Upper lobe of left lung (tissue), 6 donors: ENCODE results near the gene ADSS1. TPM values are rescaled to one million over a fixed set of nuclear protein-coding genes. Genes with fewer than 3 reads are reported as not detected.

Experiments used
- ATAC-seq, 2 donors: fragments of 200-7000 bp; cut with Tn5 transposase; one replicate each; pipeline ENCODE4 v1.9.1; 2022; ENCODE audit warnings: mild to moderate bottlenecking in 2 of 2, moderate library complexity in 2 of 2; ENCODE audit not compliant: low FRiP score in 2 of 2
- DNase-seq, 2 donors: peaks; one replicate each; pipeline ENCODE4 v3.0.0-alpha.2; 2019 to 2020
- H3K27ac ChIP-seq, 4 donors: fragments of 200-600 bp; sonication (generic); one replicate each; pipeline ENCODE4 v1.5.1; 2016 to 2019
- H3K27me3 ChIP-seq, 4 donors: fragments of 200-600 bp; sonication (generic); one replicate each; pipeline ENCODE4 v1.5.1; 2017 to 2019
- H3K36me3 ChIP-seq, 4 donors: fragments of 200-600 bp; sonication (generic); one replicate each; pipeline ENCODE4 v1.5.1; 2016 to 2019
- H3K4me1 ChIP-seq, 4 donors: fragments of 200-600 bp; sonication (generic); one replicate each; pipeline ENCODE4 v1.5.1; 2018 to 2019
- H3K4me3 ChIP-seq, 4 donors: fragments of 200-600 bp; sonication (generic); one replicate each; pipeline ENCODE4 v1.5.1; 2017 to 2019; ENCODE audit warnings: mild to moderate bottlenecking in 2 of 4, moderate library complexity in 1 of 4
- H3K9me3 ChIP-seq, 4 donors: fragments of 200-600 bp; sonication (generic); one replicate each; pipeline ENCODE4 v1.5.1; 2018 to 2019
- CTCF ChIP-seq, 6 experiments: fragments of 450-650 bp in 4 of 6; fragments of 200-600 bp in 2 of 6; sonication (generic) in 2 of 6; IDR thresholded peaks; one replicate each; pipeline ENCODE4 v1.5.1; 2016 to 2019; ENCODE audit warnings: antibody characterized with exemption in 6 of 6
- EP300 ChIP-seq, 4 donors: sonication (generic); formaldehyde crosslinking; IDR thresholded peaks; one replicate each; pipeline ENCODE4 v1.5.1; 2017; ENCODE audit warnings: antibody characterized with exemption in 4 of 4, control low read depth in 2 of 4
- POLR2A ChIP-seq, 4 donors: fragments of 450-650 bp; IDR thresholded peaks; one replicate each; pipeline ENCODE4 v1.5.1; 2016 to 2017; ENCODE audit warnings: antibody characterized with exemption in 4 of 4, mild to moderate bottlenecking in 2 of 4
- POLR2AphosphoS5 ChIP-seq, 2 donors: sonication (generic); formaldehyde crosslinking; IDR thresholded peaks; one replicate each; pipeline ENCODE4 v1.5.1; 2017; ENCODE audit warnings: antibody characterized with exemption in 2 of 2
- WGBS, 2 donors: methylation state at CpG; one replicate each; pipeline ENCODE4 v1.1.5; 2017 to 2018; 5-methylcytosine and 5-hydroxymethylcytosine counted together
- small RNA-seq, 4 donors: library from RNA; depleted of rRNA; stranded (forward); fragments of <200 nt; gene quantifications; one replicate each; pipeline ENCODE3, GENCODE V24; 2016
- total RNA-seq, 6 donors: library from RNA; depleted of rRNA in 4 of 6; stranded (reverse); fragments of >200 nt in 4 of 6; gene quantifications; one replicate each; pipeline versions ENCODE4 v1.1.0 to v1.2.1, GENCODE V29; 2016 to 2021
- donor health status: DM: no; HTN: no; CAD: no; lungs with moderate emphysema.
- donor health status: DM: no; HTN: yes; CAD: no; lungs with severe emphysema.

Gene ADSS1
- total RNA-seq, 6 donors from 2014 or later = 4.9 to 34.6 (median 6.2) TPM

GRCh38 chr14:104794993-104795780 lies 71.2 kb downstream of the ADSS1 start, which contains the start of gene AKT1:
Gene AKT1, minus strand, starts transcription at chr14:104795748. Its CDS starts 3,105 bp downstream, at chr14:104792643.
- peaks cover 64 to 84% (median 73%) of the 10 kb centered on the region in 4 donors for H3K4me1 ChIP-seq
- peak within 1 kb of the TSS; percentile 79 to 92 (median 90) for H3K27ac ChIP-seq
- peaks cover 0 to 23% (median 22%) of the 10 kb centered on the region in 4 donors for H3K36me3 ChIP-seq
- ATAC-seq (peak in 1 of 2 donors; percentile 33), DNase-seq (peak in 1 of 2 donors; percentile 92)
- H3K27me3 ChIP-seq = no peaks in the 10 kb centered on the region
- 0% methylated on average over 12 to 15 of the region's 124 CpGs for WGBS, 2 donors
- peak within 1 kb of the TSS; percentile 68 to 93 (median 89) for H3K4me3 ChIP-seq
- no peak for TF ChIP-seq EP300 (IDR thresholded peaks at IDR 0.05)
- TF ChIP-seq CTCF (IDR thresholded peaks at IDR 0.05) = no peak
- TF ChIP-seq POLR2AphosphoS5 (IDR thresholded peaks at IDR 0.05) = no peak
- no peak for TF ChIP-seq POLR2A (IDR thresholded peaks at IDR 0.05)
- H3K9me3 ChIP-seq = no peaks in the 10 kb centered on the region

- 22 to 38% methylated on average over 4 to 22 of the region's 55 CpGs for WGBS, 2 donors
- DNase-seq (peak; percentile 62 to 95), ATAC-seq (peak in 1 of 2 donors; percentile 69)
- TF ChIP-seq CTCF (IDR thresholded peaks at IDR 0.05) (peak in 1 of 6 experiments; percentile 20), POLR2AphosphoS5 (IDR thresholded peaks at IDR 0.05) (peak; percentile 39 to 50), POLR2A (IDR thresholded peaks at IDR 0.05) (peak in 3 of 4 donors; percentile 37 to 83 (median 65)), EP300 (IDR thresholded peaks at IDR 0.05) (no peak)
- Histone ChIP-seq H3K4me1 (peaks cover 64 to 78% (median 69%) of the 10 kb centered on the region in 4 donors), H3K4me3 (peak overlapping the region; percentile 24 to 89 (median 74)), H3K27ac (peak overlapping the region; percentile 79 to 92 (median 88)), H3K9me3 (no peaks in the 10 kb centered on the region), H3K27me3 (no peaks in the 10 kb centered on the region), H3K36me3 (peaks cover 0 to 14% (median 13%) of the 10 kb centered on the region in 4 donors)
These were observed 72.0 kb downstream of the ADSS1 start for GRCh38 chr14:104795781-104796686.

- peaks cover 66 to 78% (median 71%) of the 10 kb centered on the region in 4 donors for H3K4me1 ChIP-seq
- ATAC-seq (no peak), DNase-seq (peak in 1 of 2 donors; percentile 27)
- no peak for TF ChIP-seq EP300 (IDR thresholded peaks at IDR 0.05)
- no peak for TF ChIP-seq CTCF (IDR thresholded peaks at IDR 0.05)
- no peak for TF ChIP-seq POLR2A (IDR thresholded peaks at IDR 0.05)
- TF ChIP-seq POLR2AphosphoS5 (IDR thresholded peaks at IDR 0.05) = no peak
- H3K27ac ChIP-seq = peak overlapping the region; percentile 5 to 98 (median 92)
- no peak overlapping the region for H3K4me3 ChIP-seq
- peaks cover 0 to 9% (median 7%) of the 10 kb centered on the region in 4 donors for H3K36me3 ChIP-seq
- H3K9me3 ChIP-seq = no peaks in the 10 kb centered on the region
- H3K27me3 ChIP-seq = no peaks in the 10 kb centered on the region
- 79 to 81% methylated on average over 5 to 6 of the region's 6 CpGs for WGBS, 2 donors
These were observed 72.7 kb downstream of the ADSS1 start for GRCh38 chr14:104796687-104797081.

Small RNA genes within 50 kb of the gene (small RNA-seq; reads per million reads assigned to genes)
- gene MIR4710 = 0 reads per million in 4 donors

Other genes with a start within 250 kb of the ADSS1 start
- gene C14orf180, start 144.5 kb upstream of the ADSS1 start, total RNA-seq = not detected
- gene TMEM179, start 119.5 kb upstream of the ADSS1 start, total RNA-seq = not detected
- 100 to 1,000 TPM in 5 of 6 donors, 10 to 100 TPM in 1; 65.2 to 259 (median 131) TPM for gene INF2, start 34.6 kb upstream of the ADSS1 start, total RNA-seq
- 100 to 1,000 TPM in 2 of 6 donors, 10 to 100 TPM in 4; 72.3 to 241 (median 91.0) TPM for gene SIVA1, start 28.9 kb downstream of the ADSS1 start, total RNA-seq
- gene AKT1, start 71.5 kb downstream of the ADSS1 start, total RNA-seq = 100 to 1,000 TPM; 122 to 283 (median 191) TPM
- gene ZBTB42, start 76.9 kb downstream of the ADSS1 start, total RNA-seq = 10 to 100 TPM; 13.9 to 24.8 (median 20.9) TPM
- gene CEP170B, start 141.0 kb downstream of the ADSS1 start, total RNA-seq = 10 to 100 TPM; 24.2 to 57.8 (median 35.6) TPM
- gene PLD4, start 200.7 kb downstream of the ADSS1 start, total RNA-seq = 1 to 10 TPM in 2 of 6 donors, under 1 TPM in 1, not detected in 3; under 0.01 to 6.1 (median 2.5) TPM